Thyroid gland (tissue), 4 donors: ENCODE measurements around the gene WDR7. TPM values are rescaled to one million over a fixed set of nuclear protein-coding genes. Genes with fewer than 3 reads are reported as not detected.

Source experiments
- DNase-seq, 2 donors: peaks; one replicate each; pipeline ENCODE4 v3.0.0-alpha.2; 2019
- H3K27ac ChIP-seq, 3 donors: fragments of 200-600 bp; sonication (generic); 1 replicate in 2 of 3; 2 replicates in 1 of 3; pipeline ENCODE4 v1.5.1; 2016 to 2019; ENCODE audit warnings: mild to moderate bottlenecking in 1 of 3, moderate library complexity in 1 of 3
- H3K27me3 ChIP-seq: fragments of 200-600 bp; sonication (generic); one replicate; pipeline ENCODE4 v1.5.1; 2019
- H3K36me3 ChIP-seq, 2 donors: fragments of 200-600 bp; sonication (generic); one replicate each; pipeline ENCODE4 v1.5.1; 2016 to 2019
- H3K4me1 ChIP-seq, 2 donors: fragments of 200-600 bp; sonication (generic); one replicate each; pipeline ENCODE4 v1.5.1; 2017 to 2019
- H3K4me3 ChIP-seq, 3 donors: fragments of 200-600 bp; sonication (generic); replicated peaks in 1 of 3; 1 replicate in 2 of 3; 2 replicates in 1 of 3; pipeline ENCODE4 v1.5.1; 2016; ENCODE audit warnings: mild to moderate bottlenecking in 1 of 3
- H3K9me3 ChIP-seq: fragments of 200-600 bp; sonication (generic); one replicate; pipeline ENCODE4 v1.5.1; 2017
- POLR2A ChIP-seq, 2 donors: fragments of 450-650 bp; IDR thresholded peaks; one replicate each; pipeline ENCODE4 v1.6.1; 2017; ENCODE audit warnings: antibody characterized with exemption in 2 of 2, mild to moderate bottlenecking in 2 of 2, moderate library complexity in 1 of 2
- WGBS, 2 donors: methylation state at CpG; one replicate each; pipeline ENCODE4 v1.1.5; 2017; 5-methylcytosine and 5-hydroxymethylcytosine counted together
- intact Hi-C: fragments of 100-400 bp; cut with DNase I; formaldehyde crosslinking; loops from one replicate; pipeline ENCODE4 v1.15.1; 2023
- total RNA-seq, 4 donors: library from RNA; depleted of rRNA; stranded (reverse); fragments of >200 nt; gene quantifications; one replicate each; pipeline ENCODE4 v1.2.3, GENCODE V29; 2016
- TF ChIP-seq, protein P1 (sequence below), 6 experiments: fragments of 200-600 bp in 3 of 6; fragments of 450-650 bp in 3 of 6; sonication (generic) in 3 of 6; IDR thresholded peaks; one replicate each; pipeline ENCODE4 v1.5.1; 2016 to 2019; ENCODE audit warnings: antibody characterized with exemption in 6 of 6, mild to moderate bottlenecking in 2 of 6, inconsistent platforms in 1 of 6, moderate library complexity in 1 of 6

Gene WDR7
- total RNA-seq, 4 donors from 2014 or later, result 42.0 to 88.8 (median 49.6) TPM

DNA sequence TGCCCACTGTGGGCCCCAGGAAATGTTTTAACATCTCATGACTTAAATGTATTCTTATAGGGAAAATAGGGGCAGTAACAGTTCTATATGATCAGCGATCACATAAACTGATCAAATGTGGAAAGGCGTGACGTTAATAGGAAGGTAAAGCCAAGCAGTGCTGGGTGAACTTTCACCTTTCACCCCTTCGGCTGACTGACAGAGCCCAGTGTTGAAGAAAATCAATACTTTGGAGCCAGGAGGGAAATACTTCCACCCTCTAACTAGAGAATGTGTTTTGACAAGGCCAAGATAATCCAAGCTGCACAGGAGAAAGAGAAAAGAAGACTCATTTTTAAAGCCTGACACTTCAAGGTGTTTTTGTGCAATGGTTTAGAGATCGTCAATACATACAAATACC lies 379.3 kb downstream of the WDR7 start:
- no peaks in the 10 kb centered on the region for H3K9me3 ChIP-seq
- no peaks in the 10 kb centered on the region for H3K4me1 ChIP-seq
- no peak for DNase-seq
- TF ChIP-seq, protein P1, sequence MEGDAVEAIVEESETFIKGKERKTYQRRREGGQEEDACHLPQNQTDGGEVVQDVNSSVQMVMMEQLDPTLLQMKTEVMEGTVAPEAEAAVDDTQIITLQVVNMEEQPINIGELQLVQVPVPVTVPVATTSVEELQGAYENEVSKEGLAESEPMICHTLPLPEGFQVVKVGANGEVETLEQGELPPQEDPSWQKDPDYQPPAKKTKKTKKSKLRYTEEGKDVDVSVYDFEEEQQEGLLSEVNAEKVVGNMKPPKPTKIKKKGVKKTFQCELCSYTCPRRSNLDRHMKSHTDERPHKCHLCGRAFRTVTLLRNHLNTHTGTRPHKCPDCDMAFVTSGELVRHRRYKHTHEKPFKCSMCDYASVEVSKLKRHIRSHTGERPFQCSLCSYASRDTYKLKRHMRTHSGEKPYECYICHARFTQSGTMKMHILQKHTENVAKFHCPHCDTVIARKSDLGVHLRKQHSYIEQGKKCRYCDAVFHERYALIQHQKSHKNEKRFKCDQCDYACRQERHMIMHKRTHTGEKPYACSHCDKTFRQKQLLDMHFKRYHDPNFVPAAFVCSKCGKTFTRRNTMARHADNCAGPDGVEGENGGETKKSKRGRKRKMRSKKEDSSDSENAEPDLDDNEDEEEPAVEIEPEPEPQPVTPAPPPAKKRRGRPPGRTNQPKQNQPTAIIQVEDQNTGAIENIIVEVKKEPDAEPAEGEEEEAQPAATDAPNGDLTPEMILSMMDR (IDR thresholded peaks at IDR 0.05), result no peak
- no peak for TF ChIP-seq POLR2A (IDR thresholded peaks at IDR 0.05)
- no peak overlapping the region for H3K27ac ChIP-seq
- intact Hi-C loops, result no loop called here
- H3K4me3 ChIP-seq, result no peak overlapping the region
- H3K36me3 ChIP-seq, result peaks cover 4 to 13% of the 10 kb centered on the region in 2 donors
- 96 to 97% methylated on average over 5 of the region's 5 CpGs for WGBS, 2 donors
- H3K27me3 ChIP-seq, result no peaks in the 10 kb centered on the region

DNA sequence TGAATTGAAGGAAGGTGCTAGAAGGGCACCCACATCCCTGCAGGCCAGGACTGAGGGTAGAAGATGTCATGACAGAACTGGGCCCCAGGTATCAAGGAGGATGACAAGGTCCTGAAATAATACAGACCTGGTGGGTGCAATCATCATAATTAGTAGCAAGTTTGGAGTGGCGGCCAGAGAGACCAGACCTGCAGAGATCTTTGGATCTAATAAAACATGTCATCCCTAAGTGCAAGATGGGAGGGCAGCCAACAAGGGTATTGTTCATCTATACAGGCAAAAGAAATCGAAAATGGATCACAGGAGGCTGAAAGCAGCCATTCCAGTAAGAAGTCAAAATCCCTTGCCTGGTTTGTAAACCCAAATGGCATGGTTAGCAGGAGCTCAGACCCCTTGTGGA lies 384.4 kb downstream of the WDR7 start:
- Histone ChIP-seq H3K27me3 (no peaks in the 10 kb centered on the region), H3K36me3 (no peaks in the 10 kb centered on the region), H3K4me3 (no peak overlapping the region), H3K4me1 (no peaks in the 10 kb centered on the region), H3K9me3 (no peaks in the 10 kb centered on the region), H3K27ac (no peak overlapping the region)
- no peak for DNase-seq
- intact Hi-C loops, result no loop called here
- TF ChIP-seq, protein P1 (IDR thresholded peaks at IDR 0.05), result no peak
- TF ChIP-seq POLR2A (IDR thresholded peaks at IDR 0.05), result no peak
- WGBS, 2 donors, result 87 to 95% methylated on average over 2 of the region's 2 CpGs

- H3K4me3 ChIP-seq, result no peak overlapping the region
- intact Hi-C loops, result no loop called here
- WGBS, 2 donors, result 71 to 76% methylated on average over 6 of the region's 6 CpGs
- no peaks in the 10 kb centered on the region for H3K4me1 ChIP-seq
- no peak overlapping the region for H3K27ac ChIP-seq
- H3K36me3 ChIP-seq, result no peaks in the 10 kb centered on the region
- TF ChIP-seq, protein P1 (IDR thresholded peaks at IDR 0.05), result no peak
- TF ChIP-seq POLR2A (IDR thresholded peaks at IDR 0.05), result no peak
- DNase-seq, result no peak
- H3K27me3 ChIP-seq, result no peaks in the 10 kb centered on the region
- no peaks in the 10 kb centered on the region for H3K9me3 ChIP-seq
Measured at GRCh38 chr18:57038395-57038794, 387.2 kb downstream of the WDR7 start.

- no peak for DNase-seq
- intact Hi-C loops, result no loop called here
- WGBS, 2 donors, result 49 to 58% methylated on average over 2 to 3 of the region's 3 CpGs
- H3K4me3 ChIP-seq, result no peak overlapping the region
- no peaks in the 10 kb centered on the region for H3K4me1 ChIP-seq
- no peak overlapping the region for H3K27ac ChIP-seq
- no peaks in the 10 kb centered on the region for H3K9me3 ChIP-seq
- no peaks in the 10 kb centered on the region for H3K36me3 ChIP-seq
- TF ChIP-seq, protein P1 (IDR thresholded peaks at IDR 0.05), result no peak
- no peak for TF ChIP-seq POLR2A (IDR thresholded peaks at IDR 0.05)
- no peaks in the 10 kb centered on the region for H3K27me3 ChIP-seq
Measured at GRCh38 chr18:57040175-57040574, 389.0 kb downstream of the WDR7 start.

GRCh38 chr18:57043241-57043640 lies 392.1 kb downstream of the WDR7 start:
- intact Hi-C loops, result no loop called here
- Histone ChIP-seq H3K27me3 (no peaks in the 10 kb centered on the region), H3K36me3 (no peaks in the 10 kb centered on the region), H3K4me1 (no peaks in the 10 kb centered on the region), H3K9me3 (no peaks in the 10 kb centered on the region), H3K4me3 (no peak overlapping the region), H3K27ac (no peak overlapping the region)
- no peak for DNase-seq
- 71 to 74% methylated on average over 3 of the region's 3 CpGs for WGBS, 2 donors
- no peak for TF ChIP-seq POLR2A (IDR thresholded peaks at IDR 0.05)
- TF ChIP-seq, protein P1 (IDR thresholded peaks at IDR 0.05), result no peak
